ENCODE results near the gene LRBA.
"Not testable (repeated sequence)": the region's sequence is repeated elsewhere in the genome, so short reads cannot be mapped to it uniquely, and the experiment has no call there.

LRBA gene

DNA sequence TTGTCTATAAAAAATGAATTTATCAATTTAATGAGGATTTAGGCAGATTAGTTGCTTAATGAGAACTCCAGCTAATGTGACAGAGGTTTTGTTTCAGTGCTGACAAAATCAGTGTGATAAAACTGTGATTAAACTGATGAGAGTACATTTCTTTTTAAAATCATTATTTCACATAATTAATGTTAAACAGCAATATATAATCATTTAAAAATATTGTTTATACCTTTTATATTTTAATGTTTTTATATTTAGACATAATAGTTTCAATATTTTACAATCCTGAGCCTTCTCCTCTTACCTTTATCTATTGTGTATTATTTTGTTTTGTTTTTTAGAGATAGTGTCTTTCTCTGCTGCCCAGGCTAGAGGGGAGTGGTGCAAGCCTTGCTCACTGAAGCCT is 480.3 kb downstream of the LRBA start:
- DNase-seq (ENCODE audit: low read depth in 1 of 2, low spot score in 1 of 2), result no peak

- DNase-seq (ENCODE audit: low read depth in 1 of 2, low spot score in 1 of 2), result no peak
Measured at GRCh38 chr4:150533673-150534072, 481.4 kb downstream of the LRBA start.

DNA sequence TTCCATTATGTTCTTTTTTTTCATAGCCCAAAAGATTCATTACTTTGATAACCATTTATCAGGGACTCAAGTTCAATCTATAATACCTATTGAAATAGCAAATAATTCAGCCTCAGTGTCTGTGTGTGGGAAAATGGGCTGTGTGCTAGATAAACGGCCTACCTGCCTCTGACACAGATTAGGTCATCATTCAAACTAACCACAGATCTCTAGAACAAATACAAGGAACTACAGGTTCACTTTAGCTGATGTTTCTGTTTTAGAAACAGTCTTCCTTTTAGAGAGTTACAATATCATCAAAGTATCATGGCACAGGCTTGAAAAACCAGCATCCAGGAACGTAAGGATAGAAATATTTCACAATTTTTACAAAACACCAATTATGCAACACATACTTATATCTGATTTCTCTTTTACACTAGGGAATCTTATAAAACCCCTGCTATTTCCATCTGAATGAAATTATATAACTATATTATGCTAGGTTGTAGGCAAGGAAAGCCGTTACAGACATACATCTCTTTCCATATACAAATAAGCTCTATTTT is 489.7 kb downstream of the LRBA start:
- no peak for DNase-seq (ENCODE audit: low read depth in 1 of 2, low spot score in 1 of 2)

DNA sequence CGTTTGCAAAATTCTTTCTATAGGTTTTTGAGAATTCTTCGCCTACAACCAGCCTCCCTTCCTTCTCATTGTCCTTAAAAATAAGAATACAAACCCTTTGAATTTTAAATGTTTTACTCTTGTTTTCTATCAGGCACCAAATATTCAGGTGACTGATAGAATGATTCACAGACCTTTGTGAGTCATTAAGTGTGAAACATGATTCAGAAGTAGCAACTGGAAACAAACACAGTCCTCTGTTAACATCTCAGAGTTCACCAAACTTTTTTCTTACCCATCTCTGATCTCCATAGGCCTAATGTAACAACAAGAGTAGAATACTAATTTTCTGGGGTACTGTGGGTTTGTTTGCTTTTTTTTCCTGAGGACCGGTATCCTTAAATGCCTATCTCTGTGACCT is 496.5 kb downstream of the LRBA start:
- DNase-seq (ENCODE audit: low read depth in 1 of 2, low spot score in 1 of 2), result no peak

DNA sequence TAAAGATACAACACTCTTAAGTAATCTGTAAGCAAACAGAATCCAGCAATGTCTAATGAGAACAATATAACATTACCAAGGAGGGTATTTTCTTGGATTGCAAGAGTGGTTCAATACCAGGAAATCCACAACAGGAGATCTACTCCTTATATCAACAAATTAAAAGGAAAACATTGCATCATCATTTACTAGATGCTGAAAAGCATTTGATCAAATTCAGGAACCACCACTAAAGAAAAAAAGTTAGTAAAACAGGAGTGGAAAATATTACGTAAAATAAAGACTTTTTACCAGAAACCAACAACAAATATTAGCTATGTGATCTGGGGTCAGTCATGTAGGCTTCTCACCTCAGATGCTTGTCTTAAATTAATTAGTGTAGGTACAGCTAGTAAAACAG is 499.9 kb downstream of the LRBA start:
- DNase-seq (ENCODE audit: low read depth in 1 of 2, low spot score in 1 of 2), result no peak

GRCh38 chr4:150514709-150515108 is 500.4 kb downstream of the LRBA start:
- DNase-seq (ENCODE audit: low read depth in 1 of 2, low spot score in 1 of 2), result no peak

DNA sequence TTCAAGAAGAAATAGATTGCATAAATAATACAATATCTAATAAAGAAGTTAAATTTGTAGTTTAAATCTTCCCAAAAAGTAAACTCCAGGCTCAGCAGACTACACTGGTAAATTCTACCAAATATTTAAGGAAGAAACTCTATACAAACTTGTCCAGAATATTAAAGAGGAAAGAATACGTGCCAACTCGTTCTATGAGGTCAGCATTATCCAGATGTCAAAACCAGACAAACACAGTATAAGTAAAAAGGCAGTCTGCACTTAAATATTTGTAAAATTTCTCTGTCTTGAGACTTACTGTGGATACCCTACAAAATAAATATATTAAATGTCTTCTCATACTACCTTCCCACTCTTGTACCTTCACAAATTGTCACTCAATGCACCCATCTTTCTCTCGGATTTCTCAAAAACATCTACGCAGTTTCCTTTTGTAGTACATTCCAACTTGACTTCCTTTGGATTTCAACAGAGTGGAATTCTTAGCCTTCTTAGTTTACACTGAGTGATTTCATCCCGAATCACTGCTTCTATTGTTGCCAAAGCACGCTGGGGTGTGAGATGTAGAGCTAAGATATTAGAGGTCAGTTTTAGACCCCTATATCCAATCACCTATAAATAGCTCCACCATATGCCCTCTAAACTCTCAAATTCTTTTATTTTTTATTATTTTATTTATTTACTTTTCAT is 504.8 kb downstream of the LRBA start:
- no peak for DNase-seq (ENCODE audit: low read depth in 1 of 2, low spot score in 1 of 2)

GRCh38 chr4:150507656-150508055 is 507.4 kb downstream of the LRBA start:
- DNase-seq (ENCODE audit: low read depth in 1 of 2, low spot score in 1 of 2), result not testable (repeated sequence)

DNA sequence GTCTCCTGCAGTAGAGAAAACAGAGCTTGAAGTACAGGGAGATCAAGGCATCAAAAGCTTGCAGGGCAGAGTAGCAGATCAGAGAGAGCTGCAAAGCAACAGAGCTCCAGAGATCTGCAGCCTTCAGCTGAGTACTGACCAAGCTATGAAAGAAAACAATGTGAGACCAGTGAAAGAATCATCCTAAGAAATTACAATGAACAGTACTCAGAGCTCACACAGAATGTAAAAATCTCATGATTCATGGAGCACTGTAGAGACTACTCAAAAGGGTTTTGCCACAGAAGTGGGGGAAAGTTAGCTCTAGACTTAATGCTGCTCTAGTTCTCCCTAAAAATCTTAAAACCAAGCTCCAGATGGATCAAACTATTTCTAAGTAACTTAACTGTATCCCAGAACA is 513.1 kb downstream of the LRBA start:
- DNase-seq (ENCODE audit: low read depth in 1 of 2, low spot score in 1 of 2), result no peak

DNA sequence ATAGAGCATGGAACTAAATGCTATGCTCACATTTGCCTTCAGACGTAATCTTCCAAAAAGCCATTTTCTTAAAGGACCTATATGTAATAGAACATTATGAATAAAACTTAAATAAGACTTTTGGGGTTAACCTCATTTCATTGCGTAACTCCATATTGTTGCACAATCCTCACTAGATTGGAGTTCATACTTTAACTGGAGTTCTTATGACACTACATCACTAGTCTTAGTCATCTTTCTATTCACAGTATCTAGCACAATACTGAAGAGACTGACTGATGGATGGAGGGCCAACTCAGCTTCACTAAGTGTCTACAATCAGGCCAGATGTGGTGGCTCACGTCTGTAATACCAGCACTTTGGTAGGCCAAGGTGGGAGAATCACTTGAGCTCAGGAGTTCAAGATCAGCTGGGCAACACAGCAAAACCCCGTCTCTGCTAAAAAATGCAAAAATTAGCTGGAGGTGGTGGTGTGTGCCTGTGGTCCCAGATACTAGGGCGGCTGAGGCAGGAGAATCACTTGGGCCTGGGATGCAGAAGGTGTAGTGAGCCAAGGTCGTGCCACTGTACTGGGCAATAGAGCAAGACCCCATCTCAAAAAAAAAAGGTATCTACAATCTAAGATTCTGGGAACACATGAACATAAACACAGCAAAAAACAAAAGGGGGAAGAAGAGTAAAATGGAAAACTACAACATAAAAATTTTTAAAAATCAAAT is 513.9 kb downstream of the LRBA start:
- DNase-seq (ENCODE audit: low read depth in 1 of 2, low spot score in 1 of 2), result no peak

- no peak for DNase-seq (ENCODE audit: low read depth in 1 of 2, low spot score in 1 of 2)
Measured at GRCh38 chr4:150497612-150498011, 517.5 kb downstream of the LRBA start.

GRCh38 chr4:150495550-150495949 is 519.5 kb downstream of the LRBA start:
- no peak for DNase-seq (ENCODE audit: low read depth in 1 of 2, low spot score in 1 of 2)

DNA sequence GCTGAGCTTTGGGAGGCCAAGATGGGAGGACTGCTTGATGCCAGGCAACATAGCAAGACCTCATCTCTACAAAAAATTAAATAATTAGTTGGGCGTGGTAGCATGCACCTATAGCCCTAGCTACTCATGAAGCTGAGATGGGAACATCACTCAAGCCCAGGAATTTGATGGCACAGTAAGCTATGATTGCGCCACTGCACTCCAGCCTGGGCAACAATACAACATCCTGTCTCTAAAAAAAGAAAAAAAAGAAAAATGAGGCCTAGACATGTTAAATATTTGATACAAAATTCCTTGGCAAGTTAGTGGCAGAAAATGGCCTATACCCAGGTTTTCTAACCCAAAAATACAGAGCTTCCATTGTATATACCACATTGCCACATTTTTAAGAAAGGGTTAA is 521.2 kb downstream of the LRBA start:
- DNase-seq (ENCODE audit: low read depth in 1 of 2, low spot score in 1 of 2), result no peak

GRCh38 chr4:150491132-150492049 is 523.7 kb downstream of the LRBA start:
- no peak for DNase-seq (ENCODE audit: low read depth in 1 of 2, low spot score in 1 of 2)

GRCh38 chr4:150482581-150482980 is 532.5 kb downstream of the LRBA start:
- no peak for DNase-seq (ENCODE audit: low read depth in 1 of 2, low spot score in 1 of 2)

- DNase-seq (ENCODE audit: low read depth in 1 of 2, low spot score in 1 of 2), result no peak
Measured at GRCh38 chr4:150479657-150480056, 535.4 kb downstream of the LRBA start.

DNA sequence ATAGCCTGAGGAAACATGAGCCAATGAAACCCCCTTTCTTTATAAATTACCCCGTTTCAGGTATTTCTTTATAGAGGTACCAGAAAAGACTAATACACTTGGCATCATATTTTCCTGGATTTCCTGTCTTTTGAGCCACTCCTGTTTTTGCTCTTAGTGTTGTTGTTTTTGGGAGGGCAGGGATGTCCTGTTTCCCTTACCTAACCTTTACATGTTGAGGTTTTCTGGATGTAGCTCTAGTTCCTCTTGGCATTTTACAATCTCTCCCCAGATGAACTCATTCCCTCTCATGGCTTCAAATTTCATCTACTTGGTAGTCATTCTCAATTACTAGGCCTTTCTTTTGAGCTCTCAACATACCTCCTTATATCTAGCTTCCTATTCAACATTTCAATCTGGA is 537.2 kb downstream of the LRBA start:
- no peak for DNase-seq (ENCODE audit: low read depth in 1 of 2, low spot score in 1 of 2)

DNA sequence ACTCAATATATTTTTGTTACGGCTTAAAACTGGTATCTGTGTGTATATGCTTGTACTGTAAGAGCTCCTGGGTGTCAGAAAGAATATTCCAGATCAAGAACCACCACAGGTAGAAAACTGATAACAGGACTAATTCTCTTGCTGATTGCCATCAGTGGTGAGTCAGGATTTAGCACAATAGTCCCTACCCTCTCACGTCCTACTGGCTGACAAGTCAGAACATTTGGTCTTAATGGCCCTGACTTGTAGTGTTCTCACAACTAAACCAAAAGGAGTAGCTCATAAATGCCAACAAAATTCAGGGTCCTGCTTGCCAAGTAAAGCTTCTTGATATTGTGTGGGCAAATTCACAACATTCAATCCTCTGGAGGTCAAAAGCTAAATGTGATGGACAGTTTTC is 538.3 kb downstream of the LRBA start:
- DNase-seq (ENCODE audit: low read depth in 1 of 2, low spot score in 1 of 2), result no peak

- no peak for DNase-seq (ENCODE audit: low read depth in 1 of 2, low spot score in 1 of 2)
Measured at GRCh38 chr4:150475763-150476162, 539.3 kb downstream of the LRBA start.

DNA sequence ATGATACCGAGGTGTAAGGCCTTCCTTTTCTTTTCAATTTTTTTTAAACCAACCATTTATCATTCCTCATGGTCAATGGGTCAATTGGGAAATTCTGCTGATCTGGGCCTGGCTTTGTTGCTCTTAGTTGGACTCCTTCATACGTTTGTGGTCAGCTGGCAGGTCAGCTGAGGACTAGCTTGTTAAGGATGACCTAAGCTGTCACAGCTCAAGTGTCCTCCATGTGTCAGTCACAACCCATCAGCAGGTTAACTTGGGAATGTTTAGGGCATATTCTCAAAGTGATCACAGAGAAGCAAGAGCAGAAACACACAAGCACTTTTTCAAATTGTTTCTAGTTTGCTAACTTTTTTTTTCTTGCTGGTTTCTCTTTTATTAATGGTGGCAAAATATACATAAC is 550.6 kb downstream of the LRBA start:
- no peak for DNase-seq (ENCODE audit: low read depth in 1 of 2, low spot score in 1 of 2)

- no peak for DNase-seq (ENCODE audit: low read depth in 1 of 2, low spot score in 1 of 2)
Measured at GRCh38 chr4:150462743-150463142, 552.3 kb downstream of the LRBA start.

GRCh38 chr4:150461957-150462356 is 553.1 kb downstream of the LRBA start:
- DNase-seq (ENCODE audit: low read depth in 1 of 2, low spot score in 1 of 2), result no peak
